K562 (cell line): ENCODE data around the gene CLSTN1.

Source experiments
- MEIS2 ChIP-seq: fragments of 450-650 bp; IDR thresholded peaks from 2 replicates; pipeline ENCODE4 v1.6.1; 2014; ENCODE audit warnings: mild to moderate bottlenecking; ENCODE audit not compliant: partially characterized antibody
- NFRKB ChIP-seq: fragments of 450-650 bp; IDR thresholded peaks from 2 replicates; pipeline ENCODE4 v1.6.1; 2016; ENCODE audit warnings: low read depth
- PHF8 ChIP-seq: fragments of 200-600 bp; sonication (generic); IDR thresholded peaks from 2 replicates; pipeline ENCODE4 v1.6.1; 2012; ENCODE audit warnings: mixed run types, mild to moderate bottlenecking, inconsistent platforms, low read length, moderate library complexity, borderline replicate concordance
- ZNF217 ChIP-seq: sonication (generic); formaldehyde crosslinking; IDR thresholded peaks from 2 replicates; pipeline ENCODE4 v1.8.0; 2022; ENCODE audit warnings: mild to moderate bottlenecking, missing genetic modification reagents

DNA sequence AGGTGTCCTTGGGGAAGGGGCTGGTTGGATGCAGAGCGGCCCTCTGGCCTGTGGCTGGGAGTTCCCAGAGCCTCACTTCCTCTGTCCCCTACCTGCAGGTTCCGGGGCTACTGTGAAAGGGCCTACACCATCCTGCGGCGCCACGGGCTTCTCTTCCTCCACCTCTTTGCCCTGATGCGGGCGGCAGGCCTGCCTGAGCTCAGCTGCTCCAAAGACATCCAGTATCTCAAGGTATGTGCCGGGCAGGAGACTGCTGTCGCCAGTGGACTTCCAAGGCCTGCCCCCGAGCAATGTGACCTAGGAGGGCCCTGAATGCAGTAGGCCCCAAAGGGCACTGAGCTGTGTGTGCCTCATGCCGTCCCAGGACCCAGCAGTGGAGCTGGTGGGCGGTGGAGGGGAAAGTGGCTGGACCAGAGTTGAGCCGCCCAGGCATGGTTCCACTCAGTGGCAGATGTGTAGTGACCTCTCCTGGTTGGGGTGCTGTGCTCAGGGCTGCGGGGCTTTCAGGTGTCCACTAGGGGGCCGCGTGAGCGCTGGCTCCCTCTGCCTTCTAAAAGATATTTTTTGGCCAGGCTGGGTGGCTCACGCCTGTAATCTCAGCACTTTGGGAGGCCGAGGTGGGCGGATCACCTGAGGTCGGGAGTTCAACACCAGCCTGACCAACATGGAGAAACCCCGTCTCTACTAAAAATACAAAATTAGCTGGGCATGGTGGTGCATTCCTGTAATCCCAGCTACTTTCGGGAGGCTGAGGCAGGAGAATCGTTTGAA lies 98.9 kb downstream of the CLSTN1 start:
- no peak for TF ChIP-seq NFRKB
- TF ChIP-seq MEIS2: no peak
- TF ChIP-seq PHF8: no peak
- TF ChIP-seq ZNF217: no peak
